ENCODE measurements around the gene BANP.
"Not testable (repeated sequence)": the region's sequence is repeated elsewhere in the genome, so short reads cannot be mapped to it uniquely, and the experiment has no call there.

The BANP gene

GRCh38 chr16:87926246-87927194 lies 24.7 kb upstream of the BANP start:
- DNase-seq, result no peak

GRCh38 chr16:87927195-87927562 lies 24.1 kb upstream of the BANP start:
- DNase-seq, result no peak

DNA sequence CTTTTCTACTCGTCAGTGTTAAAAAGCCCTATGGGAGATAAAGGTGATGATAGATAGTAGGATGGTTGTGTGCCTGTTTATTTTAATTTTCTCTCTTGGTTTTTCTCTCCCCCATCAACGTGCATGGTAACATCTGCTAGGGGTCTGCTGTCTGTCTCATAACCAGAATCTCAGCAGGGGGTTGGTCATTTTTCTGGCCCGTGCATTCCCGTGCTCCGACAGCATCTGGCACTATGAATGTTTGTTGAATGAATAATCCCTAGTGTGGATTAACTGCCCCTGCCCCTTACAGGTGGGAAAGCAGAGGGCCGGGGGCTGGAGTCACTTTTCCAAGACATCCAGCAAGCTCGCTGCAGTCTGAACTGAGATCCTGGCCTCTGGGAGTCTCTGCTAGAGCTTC lies 21.2 kb upstream of the BANP start:
- DNase-seq, result no peak

- no peak for DNase-seq
Measured at GRCh38 chr16:87930456-87930855, 20.8 kb upstream of the BANP start.

DNA sequence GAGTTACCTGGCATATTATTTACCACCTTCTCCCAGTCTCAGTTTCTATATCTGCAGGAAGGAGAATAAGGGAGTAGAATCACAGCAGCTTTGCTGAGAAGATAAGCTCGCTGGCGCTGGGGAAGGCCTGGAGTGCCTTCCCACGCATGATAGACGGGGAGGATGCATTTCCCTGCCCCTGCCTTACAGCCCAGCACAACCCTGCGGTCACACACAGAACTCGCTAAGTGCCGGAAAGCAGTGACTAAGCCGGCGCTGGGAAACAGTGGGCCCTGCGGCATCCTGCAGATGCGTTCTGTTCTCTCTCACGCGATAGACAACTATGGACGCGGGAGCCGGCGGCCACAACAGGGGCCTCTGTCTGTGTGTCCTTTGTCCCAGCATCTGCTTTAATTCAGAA lies 19.7 kb upstream of the BANP start:
- no peak for DNase-seq

DNA sequence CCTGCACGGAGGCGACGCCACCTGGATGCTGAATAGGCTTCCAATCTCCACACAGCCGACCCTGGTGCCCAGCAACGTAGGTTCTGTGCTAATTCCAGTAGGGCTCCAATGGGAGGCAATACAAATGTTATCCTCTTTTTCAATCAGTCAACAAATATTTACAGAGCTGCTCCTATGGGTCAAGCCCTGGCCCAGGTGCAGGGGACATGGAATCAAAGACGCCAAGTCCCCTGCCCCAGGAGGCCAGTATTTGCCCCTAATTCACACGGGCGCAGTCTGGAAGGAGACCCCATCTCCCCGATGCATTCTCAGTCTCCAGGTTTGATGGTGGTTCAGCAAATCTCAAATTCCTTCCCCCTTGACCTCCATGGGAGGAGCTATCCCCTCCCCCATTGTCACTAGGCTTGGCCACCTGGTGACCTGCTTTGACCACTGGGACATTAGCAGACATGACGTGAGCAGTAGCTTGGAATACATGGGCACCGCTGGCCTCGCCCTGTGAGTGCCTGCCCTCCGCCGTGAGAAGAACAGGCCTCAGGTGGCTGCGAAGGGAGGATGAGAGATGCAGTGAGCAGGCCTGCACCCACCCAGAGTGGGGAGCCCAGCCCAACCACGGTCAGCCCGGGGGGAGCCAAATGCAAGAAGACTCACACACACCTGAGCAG lies 18.6 kb upstream of the BANP start:
- not testable (repeated sequence) for DNase-seq

DNA sequence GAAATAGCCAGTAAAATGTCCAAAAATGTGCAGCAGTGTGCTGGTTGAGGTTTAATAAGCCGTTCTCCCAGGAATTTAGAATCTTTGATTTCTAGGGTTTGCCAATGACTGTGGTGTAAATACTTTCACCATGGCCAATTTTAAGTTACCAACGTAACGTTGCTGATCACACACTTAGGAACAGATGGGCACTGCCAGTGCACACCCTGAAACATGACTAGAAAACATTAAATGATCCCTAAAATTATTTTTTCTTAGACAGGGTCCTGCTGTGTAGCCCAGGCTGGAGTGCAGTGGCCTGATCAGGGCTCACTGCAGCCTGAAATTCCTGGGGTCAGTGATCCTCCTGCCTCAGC lies 18.1 kb upstream of the BANP start:
- DNase-seq, result no peak

- not testable (repeated sequence) for DNase-seq
Measured at GRCh38 chr16:87934752-87935425, 16.3 kb upstream of the BANP start.

GRCh38 chr16:87936016-87936374 lies 15.2 kb upstream of the BANP start:
- not testable (repeated sequence) for DNase-seq

- no peak for DNase-seq
Measured at GRCh38 chr16:87936375-87937230, 14.6 kb upstream of the BANP start, which contains the start of gene CA5A. Gene CA5A (minus strand): TSS chr16:87936529. CDS start chr16:87936450, 79 bp downstream.

- DNase-seq, result not testable (repeated sequence)
Measured at GRCh38 chr16:87937231-87937542, 14.0 kb upstream of the BANP start.

- no peak for DNase-seq
Measured at GRCh38 chr16:87938412-87938949, 12.8 kb upstream of the BANP start.

- DNase-seq, result no peak
Measured at GRCh38 chr16:87939562-87940423, 11.4 kb upstream of the BANP start.

- no peak for DNase-seq
Measured at GRCh38 chr16:87942680-87943079, 8.6 kb upstream of the BANP start.

GRCh38 chr16:87945351-87946042 lies 5.7 kb upstream of the BANP start:
- peak; percentile 69 for DNase-seq

DNA sequence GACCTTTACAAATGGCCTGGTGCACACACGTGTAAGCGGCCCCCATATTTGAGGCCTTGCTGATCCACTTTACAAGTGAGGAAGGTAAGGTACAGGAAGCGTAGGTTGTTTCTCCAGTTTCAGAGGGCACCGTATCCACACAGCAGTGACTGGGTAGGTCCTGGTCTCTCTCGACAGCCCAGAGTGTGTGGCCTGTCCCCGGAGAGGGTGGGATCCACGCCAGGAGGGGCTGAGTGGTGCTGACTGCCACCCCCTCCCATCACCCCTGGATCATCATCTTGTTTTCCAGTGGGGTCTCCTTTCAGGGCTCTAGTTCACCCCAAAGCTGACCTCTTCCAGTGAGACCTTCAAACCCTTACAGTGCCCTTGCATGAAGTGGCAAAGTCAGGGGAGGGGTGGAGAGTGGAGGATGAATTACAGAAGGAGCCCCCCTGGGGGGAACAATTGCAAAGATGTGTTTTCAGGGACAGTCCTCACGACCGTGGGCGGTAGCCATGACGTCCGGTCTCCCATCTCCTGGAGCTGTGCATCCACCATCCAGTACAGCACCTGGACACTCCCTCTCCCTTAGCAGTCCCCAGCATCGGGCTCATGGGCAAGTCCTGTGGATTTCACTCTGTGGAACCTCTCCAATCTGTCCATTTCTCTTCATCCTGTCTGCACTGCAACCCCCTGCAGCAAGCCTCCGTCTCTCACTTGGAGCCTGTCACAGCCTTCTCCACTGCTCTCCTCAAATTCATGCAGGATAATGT lies 4.5 kb upstream of the BANP start:
- no peak for DNase-seq

GRCh38 chr16:87947356-87948118 lies 3.7 kb upstream of the BANP start:
- DNase-seq, result no peak

DNA sequence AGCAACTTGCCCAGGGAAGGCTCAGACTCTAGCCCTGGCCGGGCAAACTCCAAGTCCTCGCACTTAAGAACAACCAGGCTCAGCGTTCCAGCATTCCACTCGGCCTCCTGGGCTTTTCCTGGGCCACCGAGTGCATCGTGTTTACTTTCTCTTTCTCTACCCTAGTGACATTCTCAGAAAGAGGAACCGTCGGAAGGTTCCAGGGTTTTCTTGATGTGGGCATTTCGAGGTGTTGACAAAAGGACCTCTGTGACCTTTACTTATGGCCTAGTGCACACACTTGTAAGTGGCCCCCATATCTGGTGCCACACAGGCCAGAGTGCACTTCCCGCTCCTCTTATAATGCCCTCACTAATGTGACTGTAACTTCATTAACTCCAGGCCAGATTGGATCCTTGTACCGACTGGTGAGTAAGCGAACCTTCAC lies 3.1 kb upstream of the BANP start:
- DNase-seq, result no peak

GRCh38 chr16:87948735-87949070 lies 2.5 kb upstream of the BANP start:
- no peak for DNase-seq

All from EL (cell line).